H1 (cell line): ENCODE data around the gene PLIN4. TPM values are rescaled to one million over a fixed set of nuclear protein-coding genes. Genes with fewer than 3 reads are reported as not detected.

Experiments
- CTCF ChIA-PET: fragments of 300-600 bp; sonication (Branson Sonifier 250); formaldehyde crosslinking; loops from one replicate; lab custom pipeline; 2021; ENCODE audit not compliant: partially characterized antibody; lab: Charles Lee
- POLR2A ChIA-PET: fragments of 300-600 bp; sonication (Branson Sonifier 250); formaldehyde crosslinking; loops from one replicate; lab custom pipeline; 2021; ENCODE audit warnings: inconsistent platforms; ENCODE audit not compliant: partially characterized antibody; lab: Charles Lee
- DNase-seq, 2 experiments: peaks; one replicate each; pipeline versions ENCODE4 v3.0.0 to v3.0.0-alpha.2; 2010 to 2022; ENCODE audit warnings: low spot score in 2 of 2, low read depth in 1 of 2, mixed read lengths in 1 of 2
- FAIRE-seq: peaks from 2 replicates; lab custom pipeline; 2011; peaks lifted over from hg19 to GRCh38; lab: Jason Lieb, UNC
- H2AFZ ChIP-seq: 2 replicates; pipeline ENCODE4 v1.8.1; 2012; ENCODE audit warnings: low read length, inconsistent platforms
- H2AK5ac ChIP-seq: 2 replicates; pipeline ENCODE4 v1.6.1; 2013; ENCODE audit warnings: low read depth, low read length
- H2BK120ac ChIP-seq: replicated peaks from 2 replicates; pipeline ENCODE3; 2013; ENCODE audit warnings: low read depth, low read length, inconsistent platforms
- H2BK12ac ChIP-seq: 2 replicates; pipeline ENCODE4 v1.6.1; 2013; ENCODE audit warnings: low read depth, low read length
- H2BK15ac ChIP-seq: 2 replicates; pipeline ENCODE4 v1.6.1; 2013; ENCODE audit warnings: low read length
- H2BK20ac ChIP-seq: 2 replicates; pipeline ENCODE4 v1.6.1; 2013; ENCODE audit warnings: low read length
- H2BK5ac ChIP-seq: 2 replicates; pipeline ENCODE4 v1.6.1; 2013; ENCODE audit warnings: low read depth, low read length
- H3K14ac ChIP-seq: 2 replicates; pipeline ENCODE4 v1.6.1; 2013; ENCODE audit warnings: inconsistent platforms; ENCODE audit not compliant: insufficient read length
- H3K18ac ChIP-seq: 2 replicates; pipeline ENCODE4 v1.6.1; 2013; ENCODE audit warnings: low read length; ENCODE audit errors: extremely low read depth
- H3K23ac ChIP-seq: 2 replicates; pipeline ENCODE4 v1.6.1; 2013; ENCODE audit warnings: inconsistent platforms; ENCODE audit not compliant: insufficient read length
- H3K23me2 ChIP-seq: 2 replicates; pipeline ENCODE4 v1.6.1; 2013; ENCODE audit warnings: low read depth, low read length
- H3K27ac ChIP-seq: 2 replicates; pipeline ENCODE4 v1.6.1; 2011; ENCODE audit warnings: low read depth, low read length, inconsistent platforms
- H3K27me3 ChIP-seq, 4 experiments: replicated peaks in 1 of 4; 1 replicate in 1 of 4; 2 replicates in 3 of 4; pipeline versions ENCODE4 v1.6.1 to v1.8.1; 2011 to 2013; ENCODE audit warnings: low read length in 3 of 4, mild to moderate bottlenecking in 3 of 4, inconsistent platforms in 2 of 4, mixed read lengths in 2 of 4, moderate library complexity in 1 of 4; ENCODE audit not compliant: control insufficient read depth in 3 of 4, insufficient read depth in 3 of 4; ENCODE audit errors: extremely low read depth in 1 of 4
- H3K36me3 ChIP-seq, 4 experiments: 2 replicates each; pipeline versions ENCODE4 v1.6.1 to v1.8.1; 2011 to 2013; ENCODE audit warnings: mild to moderate bottlenecking in 4 of 4, low read length in 3 of 4, moderate library complexity in 2 of 4, control low read depth in 1 of 4, inconsistent platforms in 1 of 4; ENCODE audit not compliant: insufficient read depth in 4 of 4, control insufficient read depth in 2 of 4
- H3K4ac ChIP-seq: replicated peaks from 2 replicates; pipeline ENCODE3; 2013; ENCODE audit warnings: low read length, low read depth, mixed read lengths, inconsistent platforms; ENCODE audit not compliant: insufficient read length
- H3K4me1 ChIP-seq, 4 experiments: replicated peaks in 1 of 4; 1 replicate in 1 of 4; 2 replicates in 3 of 4; pipeline versions ENCODE4 v1.6.1 to v1.8.1; 2011 to 2013; ENCODE audit warnings: low read length in 3 of 4, inconsistent platforms in 2 of 4, mixed read lengths in 1 of 4; ENCODE audit not compliant: insufficient read depth in 4 of 4, control insufficient read depth in 3 of 4
- H3K4me2 ChIP-seq, 2 experiments: 2 replicates each; pipeline versions ENCODE4 v1.6.1 to v1.8.1; 2011 to 2013; ENCODE audit warnings: low read depth in 2 of 2, low read length in 2 of 2, control low read depth in 1 of 2, inconsistent platforms in 1 of 2, mild to moderate bottlenecking in 1 of 2; ENCODE audit not compliant: insufficient read depth in 1 of 2
- H3K4me3 ChIP-seq, 4 experiments: fragments of 200-600, 300-600 bp in 1 of 4; sonication (generic), shearing (Covaris generic), sonication (Bioruptor Twin) in 1 of 4; 2 replicates each; pipeline versions ENCODE4 v1.5.1 to v1.8.1; 2011 to 2016; ENCODE audit warnings: low read length in 4 of 4, low read depth in 3 of 4, control low read depth in 2 of 4, inconsistent platforms in 2 of 4, mild to moderate bottlenecking in 2 of 4, mixed read lengths in 1 of 4, moderate library complexity in 1 of 4; ENCODE audit not compliant: insufficient read depth in 2 of 4; ENCODE audit errors: extremely low read depth in 1 of 4
- H3K56ac ChIP-seq: replicated peaks from 2 replicates; pipeline ENCODE3; 2013; ENCODE audit warnings: low read depth, mild to moderate bottlenecking, mixed read lengths, low read length, inconsistent platforms; ENCODE audit not compliant: insufficient read length
- H3K79me1 ChIP-seq: 2 replicates; pipeline ENCODE4 v1.6.1; 2013; ENCODE audit warnings: low read depth, low read length, control low read depth
- H3K79me2 ChIP-seq, 2 experiments: 2 replicates each; pipeline versions ENCODE4 v1.6.1 to v1.8.1; 2012 to 2013; ENCODE audit warnings: low read length in 2 of 2, mild to moderate bottlenecking in 2 of 2, inconsistent platforms in 1 of 2; ENCODE audit not compliant: insufficient read depth in 2 of 2, control insufficient read depth in 1 of 2
- H3K9ac ChIP-seq, 4 experiments: replicated peaks in 1 of 4; 1 replicate in 1 of 4; 2 replicates in 3 of 4; pipeline versions ENCODE4 v1.6.1 to v1.8.1; 2011 to 2013; ENCODE audit warnings: low read depth in 3 of 4, low read length in 3 of 4, control low read depth in 2 of 4, mild to moderate bottlenecking in 2 of 4, moderate library complexity in 2 of 4, inconsistent platforms in 1 of 4; ENCODE audit errors: extremely low read depth in 1 of 4
- H3K9me3 ChIP-seq, 2 experiments: 2 replicates each; pipeline versions ENCODE4 v1.6.1 to v1.8.1; 2012 to 2013; ENCODE audit warnings: mild to moderate bottlenecking in 2 of 2, moderate library complexity in 2 of 2, control low read depth in 1 of 2, inconsistent platforms in 1 of 2, low read depth in 1 of 2, low read length in 1 of 2, mixed read lengths in 1 of 2; ENCODE audit not compliant: insufficient read depth in 2 of 2
- H4K20me1 ChIP-seq, 2 experiments: replicated peaks in 1 of 2; 2 replicates each; pipeline versions ENCODE3 to v1.8.1; 2011 to 2013; ENCODE audit warnings: inconsistent platforms in 2 of 2, low read length in 2 of 2, mild to moderate bottlenecking in 1 of 2; ENCODE audit not compliant: insufficient read depth in 2 of 2, control insufficient read depth in 1 of 2
- H4K5ac ChIP-seq: 2 replicates; pipeline ENCODE4 v1.6.1; 2013; ENCODE audit warnings: low read length, low read depth, mixed read lengths, inconsistent platforms; ENCODE audit not compliant: insufficient read length
- H4K8ac ChIP-seq: 2 replicates; pipeline ENCODE4 v1.8.0; 2013; ENCODE audit warnings: mild to moderate bottlenecking, moderate library complexity, low read length, inconsistent platforms; ENCODE audit not compliant: insufficient read depth; ENCODE audit errors: extremely low read depth
- H4K91ac ChIP-seq: replicated peaks from 2 replicates; pipeline ENCODE3; 2013; ENCODE audit warnings: low read length, mixed read lengths, inconsistent platforms; ENCODE audit not compliant: insufficient read length
- BCL11A ChIP-seq, 2 experiments: IDR thresholded peaks; one replicate each; pipeline ENCODE4 v1.6.1; 2011; ENCODE audit warnings: low read depth in 2 of 2, low read length in 2 of 2, mild to moderate bottlenecking in 2 of 2
- CBX5 ChIP-seq: fragments of 300-800, 300-1000 bp; sonication (generic); IDR thresholded peaks from 2 replicates; pipeline ENCODE4 v1.7.1; 2016; ENCODE audit warnings: antibody characterized with exemption, low read length, low read depth
- CREB1 ChIP-seq: IDR thresholded peaks from 2 replicates; pipeline ENCODE4 v1.6.1; 2012; ENCODE audit warnings: inconsistent platforms
- E2F6 ChIP-seq: IDR thresholded peaks from 2 replicates; pipeline ENCODE4 v1.6.1; 2012; ENCODE audit warnings: inconsistent platforms
- GABPA ChIP-seq: IDR thresholded peaks from 2 replicates; pipeline ENCODE4 v1.6.1; 2011; ENCODE audit warnings: mild to moderate bottlenecking, low read length, moderate library complexity, borderline replicate concordance; ENCODE audit not compliant: insufficient read depth
- GTF2F1 ChIP-seq: IDR thresholded peaks from 2 replicates; pipeline ENCODE4 v1.6.1; 2012; ENCODE audit warnings: low read depth, low read length, improper control_type of control experiment, borderline replicate concordance
- KDM4A ChIP-seq: IDR thresholded peaks from one replicate; pipeline ENCODE4 v1.7.1; 2012; ENCODE audit warnings: low read depth, mild to moderate bottlenecking, moderate library complexity, low read length, inconsistent platforms; ENCODE audit not compliant: severe bottlenecking
- NRF1 ChIP-seq: IDR thresholded peaks from 2 replicates; pipeline ENCODE4 v1.6.1; 2011; ENCODE audit warnings: mild to moderate bottlenecking, low read depth, low read length, improper control_type of control experiment
- PHF8 ChIP-seq: fragments of 200-600 bp; sonication (generic); conservative IDR thresholded peaks from 2 replicates; pipeline ENCODE4 v1.7.1; 2012; ENCODE audit warnings: low read depth, mild to moderate bottlenecking, inconsistent platforms, low read length, moderate library complexity
- RAD21 ChIP-seq, 2 experiments: IDR thresholded peaks in 1 of 2; conservative IDR thresholded peaks in 1 of 2; 2 replicates each; pipeline ENCODE4 v1.6.1; 2011; ENCODE audit warnings: low read depth in 2 of 2, low read length in 2 of 2, improper control_type of control experiment in 1 of 2, inconsistent platforms in 1 of 2, mild to moderate bottlenecking in 1 of 2, moderate library complexity in 1 of 2
- SP4 ChIP-seq: IDR thresholded peaks from 2 replicates; pipeline ENCODE4 v1.6.1; 2012; ENCODE audit warnings: low read length, inconsistent platforms
- SUZ12 ChIP-seq: fragments of 200-600 bp; sonication (generic); IDR thresholded peaks from 2 replicates; pipeline ENCODE4 v1.6.1; 2012; ENCODE audit warnings: mild to moderate bottlenecking, inconsistent platforms, low read length, moderate library complexity, mixed read lengths
- TBP ChIP-seq: IDR thresholded peaks from 2 replicates; pipeline ENCODE4 v1.6.1; 2011; ENCODE audit warnings: low read depth, low read length, improper control_type of control experiment
- WGBS, 2 experiments: shearing (Covaris generic) in 1 of 2; methylation state at CpG; one replicate each; pipeline versions ENCODE4 v1.1.6 to v1.1.7; 2013 to 2015; ENCODE audit warnings: low lambda C conversion rate in 2 of 2, mixed read lengths in 2 of 2, inconsistent platforms in 1 of 2, low coverage in 1 of 2, missing lambda C conversion rate in 1 of 2; ENCODE audit not compliant: insufficient replicate concordance in 2 of 2, insufficient coverage in 1 of 2, insufficient read length in 1 of 2; ENCODE audit errors: extremely low coverage in 1 of 2, missing lambda C conversion rate in 1 of 2; 5-methylcytosine and 5-hydroxymethylcytosine counted together
- polyA plus RNA-seq, 7 experiments: library from polyadenylated mRNA; depleted of rRNA in 3 of 7; stranded (reverse) in 5 of 7; unstranded in 2 of 7; fragments of >200 nt in 5 of 7; fragments of 200-250 nt in 2 of 7; gene quantifications; 1 replicate in 5 of 7; 2 replicates in 1 of 7; 4 replicates in 1 of 7; pipeline versions ENCODE4 v1.2.1 to v1.2.3, GENCODE V29; 2011 to 2013; ENCODE audit warnings: missing spikeins in 2 of 7, mixed read lengths in 2 of 7
- total RNA-seq: library from RNA; stranded (reverse); fragmentation: NEBNext Ultra II Directional; extraction: Animal tissue kit (Norgen Biotek cat#: 25700); gene quantifications from 2 replicates; pipeline ENCODE4 v1.2.1, GENCODE V29; 2021

PLIN4 gene
- total and polyA plus RNA-seq, 2 of the 8 experiments (the other 6 are each of a cell fraction or from before 2014, with no cell fraction given), result 0.35 to 0.45 TPM

DNA sequence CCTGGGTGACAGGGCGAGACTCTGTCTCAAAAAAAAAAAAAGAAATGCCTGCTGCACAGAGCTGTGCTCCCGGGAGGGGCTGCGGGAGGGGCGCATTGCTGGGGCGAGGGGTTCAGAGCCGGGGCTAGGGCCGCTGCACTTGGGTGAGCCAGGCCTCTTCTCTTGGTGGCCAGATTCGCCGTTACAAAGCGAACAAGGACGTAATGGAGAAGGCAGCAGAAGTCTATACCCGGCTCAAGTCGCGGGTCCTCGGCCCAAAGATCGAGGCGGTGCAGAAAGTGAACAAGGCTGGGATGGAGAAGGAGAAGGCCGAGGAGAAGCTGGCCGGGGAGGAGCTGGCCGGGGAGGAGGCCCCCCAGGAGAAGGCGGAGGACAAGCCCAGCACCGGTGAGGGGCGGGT is 19.0 kb downstream of the PLIN4 start:
- 88% methylated on average over 11 of the region's 23 CpGs; no CpG with 5 or more reads in 1 of the 2 experiments for WGBS, 2 experiments
- no peak for TF ChIP-seq KDM4A
- no peak for TF ChIP-seq PHF8
- no peak for TF ChIP-seq GABPA
- TF ChIP-seq SP4, result no peak
- no peak for TF ChIP-seq BCL11A (IDR thresholded peaks at IDR 0.05; ENCODE audit: low read depth in 2 of 2, low read length in 2 of 2)
- TF ChIP-seq SUZ12, result no peak
- no peak for TF ChIP-seq RAD21 (IDR thresholded peaks at IDR 0.05 in 1 of 2, conservative IDR thresholded peaks at IDR 0.05 in 1 of 2; ENCODE audit: low read depth in 2 of 2, low read length in 2 of 2)
- no peak for TF ChIP-seq NRF1
- TF ChIP-seq TBP, result no peak
- TF ChIP-seq CBX5, result no peak
- no peak for TF ChIP-seq E2F6
- TF ChIP-seq CREB1, result no peak
- TF ChIP-seq GTF2F1, result no peak
- H3K18ac ChIP-seq, result no peak overlapping the region
- no peak overlapping the region for H2BK120ac ChIP-seq
- no peak overlapping the region for H3K56ac ChIP-seq
- H3K23me2 ChIP-seq, result no peaks in the 10 kb centered on the region
- no peak overlapping the region for H3K27ac ChIP-seq
- H4K91ac ChIP-seq, result no peak overlapping the region
- H2AK5ac ChIP-seq, result no peak overlapping the region
- no peak overlapping the region for H4K5ac ChIP-seq
- no peak overlapping the region for H3K4ac ChIP-seq
- no peak overlapping the region for H2BK12ac ChIP-seq
- peaks cover 12 to 67% (median 27%) of the 10 kb centered on the region in 4 experiments for H3K36me3 ChIP-seq
- no peak overlapping the region for H2BK20ac ChIP-seq
- no peaks in the 10 kb centered on the region for H3K79me2 ChIP-seq
- POLR2A ChIA-PET, result interaction anchor here (1.3 to 4.1 kb wide), 2 partner anchors 9 to 24 kb away, joined by 3 to 15 read pairs; no protein-coding TSS in a partner anchor
- H3K27me3 ChIP-seq, result no peaks in the 10 kb centered on the region
- no peak for FAIRE-seq
- no peak overlapping the region for H3K4me2 ChIP-seq
- no peak overlapping the region for H3K4me3 ChIP-seq
- no peak overlapping the region for H3K14ac ChIP-seq
- H4K20me1 ChIP-seq, result peaks cover 4 to 16% of the 10 kb centered on the region in 2 experiments
- no peaks in the 10 kb centered on the region for H3K9me3 ChIP-seq
- H2AFZ ChIP-seq, result no peak overlapping the region
- no peaks in the 10 kb centered on the region for H3K79me1 ChIP-seq
- no peaks in the 10 kb centered on the region for H3K4me1 ChIP-seq
- H3K23ac ChIP-seq, result no peak overlapping the region
- no peak for DNase-seq
- no peak overlapping the region for H4K8ac ChIP-seq
- H2BK15ac ChIP-seq, result no peak overlapping the region
- CTCF ChIA-PET, result interaction anchor here (1.2 to 3.8 kb wide), 2 partner anchors 25 to 232 kb away, joined by 3 to 17 read pairs; no protein-coding TSS in a partner anchor
- H2BK5ac ChIP-seq, result no peak overlapping the region
- H3K9ac ChIP-seq, result no peak overlapping the region
